Embryonic facial prominence (tissue), 1 donor: ENCODE measurements around the gene ACSL3.
"Not testable (repeated sequence)": the region's sequence is repeated elsewhere in the genome, so short reads cannot be mapped to it uniquely, and the experiment has no call there.

Experiments
- DNase-seq: peaks from one replicate; pipeline ENCODE4 v3.0.0-alpha.2; 2016; ENCODE audit errors: extremely low spot score

Gene ACSL3

DNA sequence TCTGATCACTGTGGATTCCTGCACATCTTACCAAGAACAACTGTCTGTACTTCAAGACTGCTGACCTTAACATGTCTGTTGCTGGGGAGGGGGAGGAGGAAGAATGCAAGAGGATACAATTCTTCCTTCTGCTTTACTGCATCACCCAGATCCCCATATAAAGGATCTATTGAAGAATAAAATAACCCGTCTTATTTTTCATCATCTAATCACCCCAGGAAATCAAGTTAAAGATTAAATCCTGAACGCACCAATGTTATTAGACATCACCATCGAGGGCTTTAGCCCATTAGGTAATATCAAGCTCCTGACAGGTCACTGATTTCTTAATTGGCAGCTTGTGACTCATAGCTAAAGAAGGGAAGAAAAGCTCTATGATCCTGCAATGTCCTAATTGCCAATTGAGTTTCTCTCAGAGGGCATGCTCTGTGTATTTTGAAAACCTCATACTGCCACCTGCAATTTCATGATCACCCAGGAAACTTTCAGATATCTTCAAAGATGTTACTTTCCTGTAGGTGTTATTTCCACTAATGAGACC is 115.8 kb downstream of the ACSL3 start:
- DNase-seq, result no peak

DNA sequence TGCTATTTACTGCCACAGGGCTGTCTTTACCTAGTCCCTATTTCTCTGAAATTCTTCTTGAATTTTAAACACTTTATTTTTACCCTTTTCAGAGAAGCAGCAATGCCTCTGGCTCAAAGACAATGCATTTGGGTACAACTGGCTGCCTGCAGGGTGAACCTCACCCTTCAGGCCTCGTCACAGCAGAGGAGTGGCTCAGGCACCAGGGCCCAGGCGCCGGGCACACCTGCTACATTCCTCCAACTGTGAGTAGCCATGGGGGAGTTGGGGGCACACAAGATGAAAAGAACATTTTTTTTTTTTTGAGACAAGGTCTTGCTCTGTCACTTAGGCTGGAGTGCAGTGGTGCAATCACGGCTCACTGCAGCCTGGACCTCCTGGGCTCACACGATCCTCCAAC is 116.3 kb downstream of the ACSL3 start:
- DNase-seq, result no peak

DNA sequence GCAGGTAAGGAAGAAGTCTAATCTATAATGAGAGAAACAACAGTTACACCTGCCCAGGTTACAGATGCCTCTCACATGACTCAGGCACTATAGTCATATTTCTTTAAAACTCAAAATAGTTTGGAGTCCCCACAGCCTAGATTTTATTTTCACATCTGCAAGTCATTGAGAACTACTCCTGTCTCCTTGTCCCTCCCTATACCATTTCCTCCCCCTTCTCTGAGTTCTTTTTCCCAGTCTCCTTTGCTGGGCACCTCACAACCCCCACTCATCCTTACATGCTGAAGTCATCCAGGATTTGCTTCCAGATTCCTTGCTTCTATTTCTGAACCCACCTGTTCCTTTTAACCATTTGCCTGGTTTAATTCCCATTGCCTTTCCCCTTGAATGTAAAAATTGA is 118.0 kb downstream of the ACSL3 start:
- no peak for DNase-seq

DNA sequence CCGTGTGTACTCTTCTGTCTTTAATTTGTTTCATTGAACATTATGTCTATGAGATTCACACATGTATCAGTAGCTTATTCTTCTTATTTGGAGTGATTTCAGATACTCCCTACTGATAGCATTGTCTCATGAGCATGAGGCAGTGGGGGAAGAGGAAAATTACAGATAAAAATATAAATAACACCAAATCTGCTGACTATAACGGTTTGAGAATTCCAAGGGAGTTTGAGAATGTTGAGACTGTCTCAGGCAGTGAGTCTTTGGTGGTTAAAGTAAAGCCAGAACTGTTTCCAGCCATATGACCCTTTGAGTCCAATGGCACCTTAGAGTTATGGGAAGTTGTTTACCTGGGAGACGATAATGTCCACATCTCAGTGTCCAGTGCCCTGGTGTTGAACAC is 118.6 kb downstream of the ACSL3 start:
- no peak for DNase-seq

DNA sequence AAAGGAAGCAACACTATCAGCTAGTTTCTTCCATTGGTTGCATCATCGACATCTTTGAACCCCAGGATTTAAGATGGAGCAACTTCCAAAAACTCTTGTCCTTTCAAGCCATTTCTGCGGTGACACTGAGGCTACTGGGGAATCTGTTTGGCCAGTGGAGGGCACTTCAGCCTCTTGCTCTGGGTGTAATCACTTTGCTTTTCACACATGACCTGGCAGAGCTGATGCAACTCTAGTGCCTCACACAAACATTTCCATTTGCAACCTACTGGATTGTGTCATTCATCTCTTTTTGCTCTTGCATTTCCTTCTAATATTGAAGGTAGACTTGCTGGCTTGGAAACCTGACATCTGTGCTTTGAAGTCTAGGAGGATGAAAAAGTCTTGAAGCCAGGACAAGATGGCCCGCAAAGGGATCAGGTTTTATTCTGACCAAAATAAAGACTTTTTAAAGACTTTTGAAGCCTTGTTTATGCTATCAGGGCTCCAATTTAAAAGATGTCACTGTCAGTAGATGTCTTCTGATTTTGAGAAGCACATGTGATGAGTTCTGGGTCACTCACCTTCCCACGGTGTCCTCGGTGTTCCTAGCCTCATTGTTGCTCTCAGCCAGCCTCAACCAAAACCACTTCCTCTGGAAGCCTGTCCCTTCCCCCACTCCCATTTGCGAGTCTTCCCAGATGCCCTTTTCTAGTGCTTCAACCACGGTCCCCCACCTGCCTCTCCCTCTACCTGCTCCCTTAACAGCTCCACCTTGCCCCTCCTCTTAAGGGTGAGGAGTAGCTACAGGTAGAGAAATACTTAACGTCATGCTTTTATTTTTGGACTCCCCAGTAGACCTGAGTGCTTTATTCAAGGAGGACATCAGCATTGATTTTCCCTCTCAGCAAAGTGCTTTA is 121.4 kb downstream of the ACSL3 start:
- DNase-seq, result no peak

DNA sequence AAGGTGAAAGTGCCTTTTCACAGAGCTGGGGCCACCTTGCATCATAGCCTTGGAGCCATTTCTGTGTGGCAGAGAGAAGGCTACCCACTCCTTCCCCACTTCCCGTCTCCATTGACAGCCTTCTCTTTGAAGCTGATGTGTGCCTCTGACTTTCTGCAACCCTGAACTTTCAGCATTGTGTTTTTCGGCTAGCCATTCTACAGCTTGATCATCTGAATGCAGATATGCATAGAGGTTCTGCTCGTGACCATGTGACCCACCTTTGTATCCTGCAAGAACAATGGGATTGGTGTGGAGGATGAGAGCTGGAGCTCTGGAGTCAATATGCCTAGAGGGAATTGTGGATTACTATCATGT is 122.1 kb downstream of the ACSL3 start:
- DNase-seq, result no peak

DNA sequence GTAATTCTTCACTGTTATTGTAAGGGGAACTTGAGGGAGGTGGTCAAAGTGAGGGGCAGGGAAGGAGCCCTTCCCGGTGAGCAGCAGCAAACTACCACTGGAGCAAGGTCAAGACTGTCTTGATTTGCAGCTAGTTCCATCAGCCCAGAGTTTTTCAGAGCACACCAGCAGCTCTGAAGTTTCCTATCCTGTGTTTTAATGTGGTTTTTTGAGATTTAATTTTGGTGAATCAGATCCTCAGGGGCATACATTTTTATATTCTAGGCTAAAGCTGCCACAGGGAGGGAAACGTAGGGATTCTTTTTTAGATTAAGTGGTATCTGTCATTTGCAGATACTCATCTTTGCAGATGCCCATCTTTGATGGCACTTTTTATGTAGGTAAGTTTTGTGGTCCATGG is 124.1 kb downstream of the ACSL3 start:
- no peak for DNase-seq

DNA sequence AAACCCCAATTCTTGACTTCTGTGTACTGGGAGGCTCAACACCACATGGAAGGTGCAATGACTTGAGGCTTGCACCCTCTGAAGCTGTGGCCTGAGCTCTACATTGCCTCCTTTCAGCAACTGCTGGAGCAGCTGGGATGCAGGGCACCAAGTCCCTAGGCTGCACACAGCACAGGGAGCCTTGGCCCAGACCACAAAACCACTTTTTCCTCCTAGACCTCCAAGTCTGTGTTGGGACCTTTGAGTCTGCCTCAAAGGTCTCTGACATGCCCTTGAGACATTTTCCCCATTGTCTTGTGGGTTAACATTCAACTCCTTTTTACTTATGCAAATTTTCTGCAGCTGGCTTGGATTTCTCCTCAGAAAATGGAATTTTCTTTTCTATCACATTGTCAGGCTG is 128.6 kb downstream of the ACSL3 start:
- DNase-seq, result no peak

DNA sequence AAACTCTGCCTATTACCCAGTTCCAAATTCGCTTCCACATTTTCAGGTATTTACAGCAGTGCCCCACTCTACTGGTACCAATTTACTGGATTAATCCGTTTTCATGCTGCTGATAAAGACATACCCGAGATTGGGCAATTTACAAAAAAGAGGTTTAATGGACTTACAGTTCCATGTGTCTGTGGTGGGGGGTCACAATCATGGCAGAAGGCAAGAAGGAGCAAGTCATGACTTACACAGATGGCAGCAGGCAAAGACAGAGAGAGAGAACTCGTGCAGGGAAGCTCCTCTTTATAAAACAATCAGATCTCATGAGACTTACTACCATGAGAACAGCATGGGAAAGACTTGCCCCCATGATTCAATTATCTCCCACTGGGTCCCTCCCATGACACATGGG is 129.4 kb downstream of the ACSL3 start:
- not testable (repeated sequence) for DNase-seq

DNA sequence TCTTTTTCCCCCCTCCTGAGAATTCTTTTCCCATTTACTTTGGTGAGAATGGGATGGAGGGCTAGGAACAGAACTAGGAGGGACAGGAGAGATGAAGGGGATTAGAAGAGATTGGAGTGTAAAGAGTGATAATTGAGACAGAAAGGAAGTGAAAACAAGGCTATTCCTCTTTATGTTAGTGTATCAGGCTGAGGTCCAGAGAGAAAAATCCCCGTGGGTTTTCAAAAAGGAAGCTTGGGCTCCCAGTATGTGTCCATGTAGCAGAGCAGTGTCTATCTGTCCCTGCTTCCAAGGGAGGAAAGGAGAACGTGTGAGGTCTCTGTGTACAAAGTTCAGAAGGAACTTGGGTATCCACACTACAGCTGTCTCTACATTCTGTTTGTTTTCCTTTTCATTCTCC is 131.3 kb downstream of the ACSL3 start:
- no peak for DNase-seq
